HG02852 (cell line): Measurements from ENCODE around the gene UBAC1.
"Not testable (repeated sequence)": the region's sequence is repeated elsewhere in the genome, so short reads cannot be mapped to it uniquely, and the experiment has no call there.

ENCODE experiments used
- ATAC-seq: cut with Tn5 transposase; IDR thresholded peaks from one replicate; pipeline ENCODE4 v1.9.1; 2021; ENCODE audit warnings: mild to moderate bottlenecking, moderate library complexity; ENCODE audit not compliant: unreplicated experiment

The UBAC1 gene

DNA sequence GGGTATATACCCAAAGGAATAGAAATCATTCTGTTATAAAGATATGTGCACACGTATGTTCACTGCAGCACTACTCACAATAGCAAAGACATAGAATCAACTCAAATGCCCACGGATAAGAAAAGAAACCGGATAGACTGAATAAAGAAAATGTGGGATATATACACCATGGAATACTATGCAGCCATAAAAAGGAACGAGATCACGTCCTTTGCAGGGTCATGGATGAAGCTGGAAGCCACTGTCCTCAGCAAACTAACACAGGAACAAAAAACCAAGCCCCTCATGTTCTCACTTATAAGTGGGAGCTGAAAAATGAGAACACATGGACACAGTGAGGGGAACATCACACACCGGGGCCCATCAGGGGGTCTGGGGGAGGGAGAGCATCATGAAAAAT, 17.6 kb downstream of the UBAC1 start:
- ATAC-seq = not testable (repeated sequence)

DNA sequence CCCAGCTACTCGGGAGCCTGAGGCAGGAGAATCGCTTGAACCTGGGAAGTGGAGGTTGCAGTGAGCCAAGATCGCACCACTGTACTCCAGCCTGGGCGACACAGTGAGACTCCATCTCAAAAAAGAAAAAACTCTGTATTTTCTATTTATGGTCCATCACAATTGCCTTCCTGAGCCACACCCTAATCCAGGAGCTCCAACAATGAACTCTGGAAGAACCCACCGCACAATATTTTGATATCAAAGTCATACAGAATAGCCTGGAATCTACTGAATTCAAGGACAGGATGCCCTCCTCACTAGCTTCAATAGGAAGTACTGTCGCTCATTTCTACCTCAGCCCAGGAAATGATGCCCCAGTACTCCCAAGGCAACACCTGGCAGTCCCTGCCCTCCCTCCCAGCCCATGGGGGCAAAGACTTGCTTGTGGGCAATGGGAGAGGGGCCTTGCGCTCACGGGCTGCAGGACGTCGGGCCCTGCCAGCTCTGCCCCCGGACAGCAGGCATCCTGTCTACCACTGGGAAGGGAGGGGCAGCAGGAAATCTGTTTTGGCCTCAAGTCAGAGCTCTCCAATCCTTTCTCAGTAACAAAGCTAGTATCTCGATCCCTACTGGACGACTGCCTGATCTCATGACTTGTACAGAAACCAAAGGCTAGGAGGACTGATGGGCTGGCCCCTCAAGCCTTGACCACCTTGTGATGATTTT, 19.7 kb downstream of the UBAC1 start:
- no peak for ATAC-seq

DNA sequence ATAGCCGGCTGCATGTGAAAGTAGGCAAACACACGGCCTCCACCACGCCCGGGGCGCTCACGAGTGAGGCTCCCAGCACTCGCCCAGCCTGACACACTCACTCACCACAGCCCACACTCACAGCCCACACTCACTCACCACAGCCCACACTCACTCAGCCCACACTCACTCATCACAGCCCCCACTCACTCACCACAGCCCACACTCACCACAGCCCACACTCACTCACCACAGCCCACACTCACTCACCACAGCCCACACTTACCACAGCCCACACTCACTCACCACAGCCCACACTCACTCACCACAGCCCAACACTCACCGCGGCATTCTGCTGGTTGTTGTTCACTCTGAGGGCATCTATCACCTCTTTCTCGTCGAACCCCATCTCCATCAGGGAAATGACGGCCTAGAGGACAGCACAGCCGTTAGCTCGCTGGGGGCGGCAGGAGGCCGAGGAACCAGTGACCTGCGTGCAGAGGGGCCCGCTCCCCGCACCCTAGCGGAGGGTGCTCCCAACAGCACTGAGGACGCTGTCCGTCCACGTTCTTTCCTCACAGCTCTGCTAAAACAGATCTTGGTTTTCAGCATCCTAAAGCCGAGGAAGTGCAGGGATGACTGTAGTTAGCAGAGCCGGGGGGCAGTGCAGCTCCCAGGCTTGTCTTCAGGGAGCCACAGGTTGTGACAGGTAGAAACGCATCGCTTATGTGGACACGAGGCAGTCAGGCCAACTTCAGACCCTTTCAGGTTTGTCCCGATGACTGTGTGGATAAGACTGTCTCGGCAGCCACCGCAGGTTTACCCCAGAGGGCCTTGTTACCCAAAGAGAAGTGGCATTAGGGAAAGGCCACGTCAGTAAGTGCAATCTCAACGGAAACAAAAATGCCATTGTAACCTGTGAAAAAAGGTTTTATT, 21.6 kb downstream of the UBAC1 start:
- no peak for ATAC-seq

DNA sequence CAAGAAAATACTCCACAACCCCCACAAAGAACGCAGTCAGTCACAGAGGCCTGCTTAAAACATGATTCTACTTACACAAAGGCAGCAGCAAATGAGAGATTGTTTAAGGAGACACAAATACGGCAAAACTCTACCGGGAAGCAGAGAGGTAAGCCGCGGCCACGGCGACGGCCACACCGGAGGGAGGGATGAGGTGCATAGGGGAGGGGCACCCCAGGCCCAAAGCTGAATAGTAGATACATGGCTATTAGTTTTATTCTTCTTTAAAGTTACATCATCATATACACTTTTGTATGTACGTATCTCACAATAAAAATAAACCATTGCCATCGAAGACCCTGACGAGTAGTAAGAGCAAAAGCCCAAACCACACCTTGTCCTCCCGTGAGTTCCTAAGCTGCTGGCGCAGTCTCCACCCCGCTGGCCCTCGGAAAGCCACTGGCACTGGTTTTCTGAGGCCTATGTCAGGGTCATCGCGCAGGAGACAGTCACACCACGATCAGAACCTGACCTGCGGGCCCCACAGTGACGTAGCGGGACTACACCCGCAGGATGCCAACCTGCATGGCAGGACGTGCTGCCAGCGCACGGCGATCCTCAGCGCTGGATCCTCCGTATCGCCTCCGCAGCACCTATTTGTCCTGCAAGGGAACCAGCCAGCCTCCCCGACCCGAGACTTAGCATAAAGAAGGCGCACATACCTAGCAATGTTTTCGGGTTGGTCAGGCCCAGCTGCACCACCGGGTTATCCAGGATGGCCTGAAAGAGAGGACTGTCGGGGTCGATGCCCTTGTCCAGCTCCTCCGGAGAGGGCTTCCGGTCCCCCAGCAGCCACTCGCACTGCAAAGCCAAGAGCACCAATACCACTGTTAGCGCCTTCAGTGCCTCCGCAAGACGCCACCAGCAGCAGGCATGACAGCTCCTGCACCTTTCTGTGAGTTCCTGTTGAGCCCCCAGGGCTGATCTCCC, 23.4 kb downstream of the UBAC1 start:
- no peak for ATAC-seq

DNA sequence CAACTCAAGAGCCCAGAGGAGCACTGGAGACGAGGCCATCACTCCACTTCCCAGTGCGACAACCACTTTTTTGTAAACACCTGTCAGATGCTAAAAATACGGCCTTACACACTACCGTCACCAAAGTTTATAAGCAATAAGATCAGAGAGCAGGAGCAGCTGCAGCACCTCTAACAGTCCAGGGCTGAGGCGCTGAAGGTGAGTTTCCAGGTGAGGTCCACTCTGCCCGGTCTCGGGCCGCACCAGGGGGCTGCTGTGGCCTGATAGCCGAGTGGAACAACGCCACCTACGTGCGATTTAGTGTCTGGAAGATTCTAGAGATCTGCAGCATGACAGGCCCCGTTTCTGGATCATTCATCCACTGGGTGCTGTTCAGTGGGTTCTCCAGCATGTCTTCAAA, 28.1 kb downstream of the UBAC1 start:
- ATAC-seq = no peak

DNA sequence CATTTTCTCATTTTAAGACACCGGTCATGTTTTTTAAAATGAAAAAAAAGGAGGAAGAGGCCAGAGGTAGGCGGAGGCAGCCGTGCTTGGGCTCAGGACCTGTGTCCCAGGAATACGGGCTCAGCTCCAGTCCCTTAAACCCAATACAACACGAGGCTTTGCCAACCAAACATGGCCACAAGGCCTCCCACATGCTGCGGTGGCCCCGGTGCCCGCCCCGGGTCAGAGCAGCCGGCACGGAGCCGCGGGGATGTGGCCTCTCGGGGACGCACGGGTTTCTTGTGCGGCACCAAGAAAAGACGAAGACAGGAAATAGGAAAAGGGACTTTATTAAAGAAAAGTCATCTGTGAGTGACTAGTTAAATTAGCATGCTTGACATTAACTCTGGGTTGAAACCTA, 28.5 kb downstream of the UBAC1 start:
- no peak for ATAC-seq

DNA sequence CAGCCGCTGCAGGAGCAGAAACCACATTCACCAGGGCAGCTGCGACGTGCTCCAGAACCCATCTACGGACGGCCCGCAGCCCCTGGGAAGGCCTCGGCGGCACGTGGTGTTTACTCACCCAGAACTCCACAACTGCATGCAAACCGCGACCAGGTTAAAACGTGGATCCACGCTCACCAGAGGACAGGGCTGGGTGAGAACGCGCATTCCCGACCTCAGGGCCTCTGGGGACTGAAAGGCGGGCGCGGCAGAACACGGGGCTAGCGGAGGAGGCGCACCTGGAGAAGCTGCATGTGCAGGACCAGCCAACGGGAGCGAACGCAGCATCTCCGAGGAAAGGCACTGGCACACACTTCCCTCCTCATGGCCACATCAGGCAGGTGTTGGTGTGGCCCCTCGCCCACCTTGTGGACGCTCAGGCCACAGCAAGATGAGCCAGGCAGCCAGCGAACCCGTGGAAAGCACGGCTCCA, 29.8 kb downstream of the UBAC1 start:
- ATAC-seq = no peak

DNA sequence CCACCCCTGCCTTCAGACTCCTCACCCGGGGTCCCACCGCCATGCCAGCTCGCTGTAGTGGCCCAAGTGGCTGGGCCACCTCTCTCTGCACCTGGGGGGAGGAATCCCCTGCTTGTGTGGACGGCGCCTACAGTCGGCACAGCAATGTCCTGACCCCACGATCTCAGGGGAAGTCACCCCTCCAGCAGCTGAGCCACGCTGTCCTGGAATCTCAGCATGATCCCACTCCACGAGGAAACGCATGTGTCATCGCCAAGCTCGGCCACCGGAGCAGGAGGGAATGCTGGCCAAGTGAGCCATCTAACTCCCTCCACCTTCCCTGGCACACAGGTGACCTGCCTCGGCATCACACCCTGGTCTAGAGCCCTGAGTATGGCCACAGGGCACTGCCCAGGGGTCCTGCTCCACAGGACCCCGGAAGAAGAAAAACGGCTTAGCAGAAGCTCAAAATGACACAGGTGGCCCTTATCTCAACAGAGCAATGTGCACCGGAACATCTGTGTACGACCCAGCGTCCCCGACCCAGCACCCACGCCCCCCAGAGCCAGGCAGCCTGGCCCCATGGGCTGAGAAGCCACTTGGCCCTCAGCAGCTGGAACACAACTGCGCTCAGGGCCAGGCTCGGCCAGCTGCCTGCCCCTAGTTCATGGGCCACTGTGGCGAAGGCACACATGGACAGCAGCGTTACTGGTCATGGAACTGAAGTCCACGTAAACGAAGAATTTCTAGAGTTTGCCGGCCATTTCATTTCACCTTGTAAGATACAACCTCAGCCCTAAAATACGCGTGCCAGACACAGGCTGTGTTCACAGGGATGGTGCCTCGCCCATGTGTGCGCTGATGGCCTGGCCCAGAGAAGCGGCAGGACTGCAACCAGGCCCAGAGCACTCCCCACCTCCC, 30.5 kb downstream of the UBAC1 start:
- no peak for ATAC-seq

DNA sequence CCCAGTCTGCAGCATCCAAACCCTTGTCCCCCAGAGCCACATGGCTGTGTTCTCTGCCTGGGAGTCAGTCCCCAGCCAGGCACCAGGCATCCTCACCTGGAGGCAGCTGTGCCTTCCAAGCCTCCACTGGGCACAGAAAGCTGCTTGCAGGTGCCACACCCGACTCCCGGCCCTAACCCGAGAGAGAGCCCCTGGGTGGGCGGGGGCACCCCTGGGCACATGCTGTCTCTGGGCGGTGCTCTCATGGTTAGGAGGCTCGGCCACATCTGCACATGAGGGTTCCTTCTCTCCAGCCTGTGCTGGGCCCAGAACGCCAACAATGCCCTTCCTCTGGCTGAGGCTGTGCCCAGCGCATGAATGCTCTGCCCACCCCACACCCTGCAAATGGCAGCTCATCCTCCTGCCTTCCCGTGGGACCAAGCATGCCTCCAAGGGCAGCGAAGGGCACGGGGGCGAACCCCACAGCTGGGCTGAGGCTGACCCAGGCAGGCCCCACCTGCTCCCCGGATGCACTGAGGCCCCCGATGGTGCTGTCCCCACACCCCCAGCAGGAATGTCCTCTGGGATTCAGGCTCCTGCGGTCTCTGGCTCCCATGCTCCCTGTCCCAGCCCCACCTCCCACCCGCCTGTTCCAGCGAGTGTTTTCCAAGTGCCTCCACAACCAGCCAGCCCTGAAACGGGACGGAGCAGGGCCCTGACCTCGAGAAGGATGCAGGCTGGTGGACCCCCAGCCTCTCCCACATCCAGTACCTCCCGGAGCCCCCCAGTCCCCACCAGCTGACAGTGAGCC, 31.3 kb downstream of the UBAC1 start:
- ATAC-seq = no peak

DNA sequence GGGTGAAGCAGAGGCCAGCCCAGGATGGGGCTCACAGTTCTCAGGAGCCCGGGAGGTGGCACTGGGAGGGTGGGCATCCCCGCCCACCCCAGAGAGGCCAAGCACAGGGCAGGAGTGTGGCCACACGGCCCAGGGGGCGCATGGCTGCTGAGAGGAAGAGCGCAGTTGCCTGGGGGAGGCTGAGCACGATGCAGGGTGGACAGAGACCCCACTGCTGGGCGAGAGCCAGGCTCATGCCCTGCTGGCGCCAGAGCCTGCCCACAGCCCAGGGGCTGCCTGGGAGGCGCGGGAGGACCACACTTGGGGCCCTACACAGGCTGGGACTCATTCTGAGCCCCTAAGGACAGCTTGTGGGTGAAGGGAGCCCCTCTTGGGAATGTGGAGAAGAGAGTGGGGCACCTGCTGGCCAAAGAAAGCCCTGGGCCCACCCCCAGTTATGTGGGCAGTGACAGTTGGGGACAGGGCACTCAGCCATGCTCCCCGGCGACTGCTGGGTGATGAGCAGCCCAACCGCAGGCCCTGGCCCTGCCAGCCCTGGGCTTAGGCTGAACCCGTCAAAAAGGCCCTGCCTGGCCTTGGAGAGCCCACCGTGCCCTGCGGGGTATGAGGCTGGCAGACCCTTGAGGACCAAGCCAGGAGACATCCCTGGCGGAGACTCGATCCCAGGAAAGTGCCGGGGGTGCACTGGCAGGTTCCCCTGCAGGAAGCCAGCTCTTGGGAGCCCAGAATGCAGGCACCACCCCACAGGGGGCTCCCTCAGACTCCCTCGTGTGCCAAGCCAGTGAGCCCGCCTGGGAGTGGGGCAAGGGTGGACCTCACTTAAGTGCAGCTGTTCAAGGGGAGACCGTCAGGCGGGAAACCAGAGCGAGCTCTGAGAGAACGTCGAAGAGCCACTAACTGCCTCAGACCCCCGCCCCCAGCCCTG, 32.2 kb downstream of the UBAC1 start:
- no peak for ATAC-seq

DNA sequence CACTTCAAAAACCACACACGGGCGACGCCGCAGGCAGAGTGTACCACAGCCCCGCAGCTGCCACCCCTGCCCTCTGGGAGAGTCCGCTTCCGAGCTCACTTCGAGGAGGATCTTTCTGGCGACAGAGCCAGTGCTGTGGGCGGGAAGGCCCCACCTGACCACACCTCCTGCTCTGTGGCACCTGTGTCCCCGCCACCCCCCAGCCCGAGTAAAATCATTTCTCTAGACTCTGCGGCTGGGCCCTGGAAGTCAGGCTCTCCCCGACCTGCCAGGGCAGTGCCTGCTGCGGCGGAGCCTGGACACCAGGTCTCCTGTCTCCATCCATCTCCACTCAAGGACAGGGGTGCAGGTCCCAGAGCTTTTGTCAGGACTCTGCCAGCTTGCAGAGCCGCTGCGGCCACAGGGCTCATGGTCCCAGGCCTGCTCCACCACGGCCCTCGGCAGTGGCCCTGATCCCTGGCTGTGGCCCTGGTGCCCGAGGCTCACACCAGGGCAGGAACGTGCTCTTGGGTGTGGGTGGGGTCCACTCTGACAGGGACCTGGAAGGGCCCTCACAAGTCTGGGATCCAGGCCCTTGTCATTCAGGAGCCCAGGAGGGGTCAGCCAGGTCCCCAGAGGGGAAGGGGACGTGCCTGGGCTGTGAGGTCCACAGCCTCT, 33.0 kb downstream of the UBAC1 start:
- no peak for ATAC-seq

DNA sequence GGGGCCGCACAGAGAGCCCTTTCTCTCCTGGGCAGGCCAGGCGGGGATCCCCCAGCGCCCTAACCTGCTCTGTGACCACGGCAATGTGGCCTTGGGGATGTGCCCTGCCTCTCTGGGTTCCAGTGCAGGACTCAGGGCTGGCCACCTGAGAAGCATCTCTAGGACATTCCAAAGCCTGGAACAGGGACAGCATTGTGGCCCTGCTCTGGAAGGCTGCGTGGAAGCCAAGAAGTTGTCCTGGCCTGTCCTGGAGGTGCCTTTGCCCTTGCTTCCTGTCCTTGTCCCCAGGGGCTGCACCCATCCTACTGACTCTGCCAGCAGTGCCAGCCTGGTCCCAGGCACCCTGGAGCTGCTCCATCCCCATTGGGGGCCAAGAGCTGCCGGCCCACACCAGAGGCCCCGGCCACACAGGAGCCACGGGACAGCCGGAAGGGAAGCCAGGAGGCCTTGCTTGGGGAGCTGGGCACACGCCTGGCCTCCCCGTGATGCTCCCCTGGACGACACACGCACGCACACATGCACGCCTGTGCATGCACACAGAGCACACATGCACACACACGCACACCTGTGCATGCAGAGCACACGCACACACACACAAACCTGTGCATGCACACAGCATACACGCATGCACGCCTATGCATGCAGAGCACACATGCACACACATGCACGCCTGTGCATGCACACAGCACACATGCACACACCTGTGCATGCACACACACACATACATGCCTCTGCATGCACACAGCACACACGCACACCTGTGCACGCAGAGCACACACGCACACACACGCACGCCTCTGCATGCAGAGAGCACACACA, 33.8 kb downstream of the UBAC1 start:
- no peak for ATAC-seq

DNA sequence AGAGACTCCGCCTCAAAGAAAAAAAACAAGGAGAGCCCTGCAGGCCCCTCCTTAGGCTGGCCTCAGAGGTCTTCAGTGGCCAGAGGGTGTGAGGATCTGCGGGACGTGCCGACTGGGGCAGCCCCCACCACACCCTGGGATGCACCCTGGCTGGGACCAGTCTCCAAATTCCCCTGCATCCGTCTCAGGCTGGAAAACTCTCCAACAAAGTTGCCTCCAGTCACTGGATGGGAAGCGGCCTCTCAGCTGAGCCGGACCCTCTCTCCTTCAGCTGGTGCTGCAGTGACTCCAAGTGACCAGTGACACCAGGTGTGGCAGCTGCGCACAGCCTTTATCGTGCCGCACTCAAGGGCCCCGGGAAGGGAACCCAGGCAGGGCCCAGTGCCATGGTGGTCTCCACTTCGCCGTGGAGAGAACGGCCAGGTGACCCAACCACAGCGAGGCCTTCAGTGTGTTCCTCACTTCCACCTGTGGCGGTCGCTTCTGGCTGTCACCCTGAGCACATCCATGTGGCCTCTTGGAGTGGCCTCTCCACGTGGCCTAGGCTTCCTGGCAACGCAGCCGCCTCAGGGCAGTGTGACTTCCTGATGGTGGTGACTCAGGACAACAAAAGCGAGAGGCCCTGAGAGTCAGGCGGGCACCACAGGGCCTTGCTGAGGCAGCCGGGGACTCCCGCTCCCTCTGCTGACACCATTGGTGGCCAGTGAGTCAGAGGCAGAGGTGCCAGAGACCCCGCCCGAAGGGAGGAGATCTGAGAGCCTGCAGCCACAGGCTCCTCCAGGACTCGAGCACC, 34.6 kb downstream of the UBAC1 start:
- ATAC-seq = no peak

DNA sequence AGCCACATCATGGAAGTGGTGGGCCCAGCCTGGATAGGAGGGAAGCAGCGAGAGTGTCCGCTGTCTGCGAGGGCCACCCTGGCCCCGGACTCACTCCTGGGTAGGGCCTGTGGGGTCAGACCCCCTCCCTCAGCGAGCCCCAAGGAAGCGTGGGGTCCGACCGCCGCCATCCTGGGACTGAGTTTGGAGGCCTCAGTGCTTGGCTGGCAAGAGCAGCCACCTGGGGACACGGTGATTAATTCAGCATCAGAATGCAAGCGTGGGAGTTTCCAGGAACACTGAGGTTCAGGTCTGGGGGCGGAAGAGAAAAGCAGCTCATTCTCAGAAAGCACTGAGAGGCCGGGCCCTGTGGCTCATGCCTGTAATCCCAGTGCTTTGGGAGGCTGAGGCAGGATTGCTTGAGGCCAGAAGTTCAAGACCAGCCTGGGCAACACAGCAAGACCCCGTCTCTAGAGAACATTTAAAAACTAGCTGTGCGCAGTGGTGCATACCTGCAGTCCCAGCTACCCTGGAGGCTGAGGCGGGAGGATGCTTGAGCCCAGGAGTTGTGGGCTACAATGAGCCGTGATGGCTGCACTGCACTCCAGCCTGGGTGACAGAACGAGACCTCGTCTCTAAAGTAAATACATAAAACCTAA, 35.6 kb downstream of the UBAC1 start:
- ATAC-seq = no peak

DNA sequence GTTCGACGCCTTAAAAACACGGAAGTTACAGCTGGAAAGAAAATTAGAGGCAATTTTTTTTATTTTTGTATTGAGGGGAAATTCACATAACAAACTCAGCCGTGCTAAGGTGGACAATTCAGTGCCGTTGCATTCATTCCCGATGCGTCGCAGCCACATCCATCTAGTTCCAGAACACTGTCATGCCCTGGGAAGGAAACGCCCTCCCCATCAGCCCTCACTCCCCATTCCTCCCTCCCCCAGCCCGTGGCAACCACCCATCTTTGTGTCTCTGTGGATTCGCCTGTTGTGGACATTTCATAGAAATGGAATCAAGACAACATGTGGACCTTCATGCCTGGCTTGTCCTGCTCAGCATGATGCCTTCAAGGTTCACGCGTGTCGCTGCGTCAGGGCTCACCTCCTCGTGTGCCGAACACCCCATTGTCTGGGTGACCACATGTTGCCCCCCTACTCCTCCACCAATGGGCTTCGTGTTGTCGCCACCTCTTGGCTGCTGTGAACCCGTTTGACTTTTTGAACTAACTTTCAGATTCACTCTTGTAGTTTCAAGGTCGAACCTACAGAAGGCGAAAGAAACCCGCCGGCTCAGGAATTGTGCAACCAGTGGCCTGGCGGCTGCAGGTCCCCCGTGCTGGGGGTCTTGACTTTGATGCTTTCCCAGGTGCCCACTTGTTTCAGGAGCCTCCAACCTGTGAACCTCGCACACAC, 36.4 kb downstream of the UBAC1 start:
- ATAC-seq = no peak
